Measurements from ENCODE around the gene CSTPP1. TPM values are rescaled to one million over a fixed set of nuclear protein-coding genes. Genes with fewer than 3 reads are reported as not detected.
A peak's percentile ranks its signal among the peaks of the same experiment; 100 is the strongest.

CSTPP1 gene
- total RNA-seq, 1 donor from 2014 or later, result 66.1 TPM

DNA sequence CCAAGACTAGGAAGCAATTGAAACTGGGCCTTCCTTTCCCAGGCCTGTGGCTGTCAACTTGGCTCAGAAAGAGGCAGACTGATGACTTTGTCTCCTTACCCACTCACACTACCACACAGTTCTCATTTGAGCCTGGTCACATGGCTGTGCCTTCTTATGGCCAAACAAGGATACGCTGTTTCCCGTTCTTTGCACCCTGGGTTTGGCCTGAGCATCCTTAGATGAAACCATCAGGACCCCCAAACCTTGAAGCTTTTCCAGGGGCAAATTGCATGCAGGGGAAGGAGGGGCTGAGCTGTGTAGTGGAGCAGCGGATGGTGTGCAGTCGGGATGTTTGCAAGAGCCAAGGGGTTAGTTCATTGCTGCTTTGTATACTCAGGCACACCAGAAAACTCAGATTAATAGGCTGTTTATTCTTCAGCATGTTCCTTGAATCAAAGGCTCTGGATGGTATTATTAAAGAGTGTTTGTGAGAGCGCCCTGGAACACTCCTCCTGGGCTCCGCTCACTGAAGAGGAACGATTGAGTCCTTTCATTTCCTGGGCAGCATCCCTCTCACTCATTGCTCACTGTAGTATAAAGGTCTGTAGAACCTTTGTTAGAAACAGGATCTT, 170.3 kb downstream of the CSTPP1 start:
- TF ChIP-seq, protein P1, sequence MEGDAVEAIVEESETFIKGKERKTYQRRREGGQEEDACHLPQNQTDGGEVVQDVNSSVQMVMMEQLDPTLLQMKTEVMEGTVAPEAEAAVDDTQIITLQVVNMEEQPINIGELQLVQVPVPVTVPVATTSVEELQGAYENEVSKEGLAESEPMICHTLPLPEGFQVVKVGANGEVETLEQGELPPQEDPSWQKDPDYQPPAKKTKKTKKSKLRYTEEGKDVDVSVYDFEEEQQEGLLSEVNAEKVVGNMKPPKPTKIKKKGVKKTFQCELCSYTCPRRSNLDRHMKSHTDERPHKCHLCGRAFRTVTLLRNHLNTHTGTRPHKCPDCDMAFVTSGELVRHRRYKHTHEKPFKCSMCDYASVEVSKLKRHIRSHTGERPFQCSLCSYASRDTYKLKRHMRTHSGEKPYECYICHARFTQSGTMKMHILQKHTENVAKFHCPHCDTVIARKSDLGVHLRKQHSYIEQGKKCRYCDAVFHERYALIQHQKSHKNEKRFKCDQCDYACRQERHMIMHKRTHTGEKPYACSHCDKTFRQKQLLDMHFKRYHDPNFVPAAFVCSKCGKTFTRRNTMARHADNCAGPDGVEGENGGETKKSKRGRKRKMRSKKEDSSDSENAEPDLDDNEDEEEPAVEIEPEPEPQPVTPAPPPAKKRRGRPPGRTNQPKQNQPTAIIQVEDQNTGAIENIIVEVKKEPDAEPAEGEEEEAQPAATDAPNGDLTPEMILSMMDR (IDR thresholded peaks at IDR 0.05; ENCODE audit: unreplicated experiment), result no peak
- no peak overlapping the region for H3K27ac Mint-ChIP-seq
- no peak for DNase-seq (ENCODE audit: low spot score, unreplicated experiment)
- H3K9me3 Mint-ChIP-seq (ENCODE audit: low read depth), result no peaks in the 10 kb centered on the region
- no peaks in the 10 kb centered on the region for H3K27me3 Mint-ChIP-seq
- no peak overlapping the region for H3K4me3 Mint-ChIP-seq (ENCODE audit: low read depth)
- peaks cover 26% of the 10 kb centered on the region for H3K4me1 Mint-ChIP-seq (ENCODE audit: low read depth)
- peaks cover under 1% of the 10 kb centered on the region for H3K36me3 Mint-ChIP-seq (ENCODE audit: insufficient read depth)

DNA sequence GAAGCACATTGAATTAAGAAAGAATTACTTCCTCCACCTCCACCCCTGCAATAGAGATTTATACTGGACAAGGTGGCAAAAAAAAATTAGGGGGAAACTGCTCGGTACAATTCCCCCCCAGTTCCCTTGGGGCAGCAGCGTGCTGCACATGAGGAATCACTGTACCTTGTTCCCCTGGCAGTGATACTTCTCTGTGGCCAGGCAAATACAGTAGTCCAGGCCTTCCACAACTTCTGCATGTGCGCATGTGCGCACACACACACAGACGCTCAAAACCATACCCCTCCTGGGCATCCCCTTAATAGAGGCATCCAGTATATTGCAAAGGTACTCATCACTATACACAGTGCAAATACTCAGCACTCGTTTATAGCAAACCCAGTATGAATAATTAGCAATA, 171.2 kb downstream of the CSTPP1 start:
- Mint-ChIP-seq H3K9me3 (ENCODE audit: low read depth) (no peaks in the 10 kb centered on the region), H3K27me3 (no peaks in the 10 kb centered on the region), H3K36me3 (ENCODE audit: insufficient read depth) (peaks cover 2% of the 10 kb centered on the region), H3K4me3 (ENCODE audit: low read depth) (no peak overlapping the region), H3K4me1 (ENCODE audit: low read depth) (peaks cover 22% of the 10 kb centered on the region), H3K27ac (no peak overlapping the region)
- DNase-seq (ENCODE audit: low spot score, unreplicated experiment), result no peak
- TF ChIP-seq, protein P1 (IDR thresholded peaks at IDR 0.05; ENCODE audit: unreplicated experiment), result no peak

DNA sequence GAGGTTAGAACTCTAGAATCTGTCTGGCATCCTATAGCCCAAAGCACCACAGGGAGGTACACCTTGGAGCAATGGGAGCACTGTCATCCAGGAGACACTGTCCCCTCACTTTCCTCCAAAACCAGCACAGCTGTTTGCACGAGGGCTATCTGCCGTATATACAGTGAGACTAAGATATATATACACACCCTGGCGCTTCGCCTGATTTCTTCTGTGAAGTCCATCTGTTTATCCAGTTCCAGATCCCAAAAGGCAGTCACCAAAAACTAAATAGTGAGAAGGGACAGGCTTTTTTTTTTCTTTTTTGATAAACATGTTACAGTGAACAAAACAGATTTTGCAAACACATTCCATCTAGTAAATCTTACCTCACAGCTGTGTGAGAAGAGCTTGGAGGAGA, 171.7 kb downstream of the CSTPP1 start:
- no peaks in the 10 kb centered on the region for H3K27me3 Mint-ChIP-seq
- no peak for DNase-seq (ENCODE audit: low spot score, unreplicated experiment)
- H3K9me3 Mint-ChIP-seq (ENCODE audit: low read depth), result no peaks in the 10 kb centered on the region
- H3K27ac Mint-ChIP-seq, result no peak overlapping the region
- H3K4me3 Mint-ChIP-seq (ENCODE audit: low read depth), result no peak overlapping the region
- H3K36me3 Mint-ChIP-seq (ENCODE audit: insufficient read depth), result peaks cover 3% of the 10 kb centered on the region
- H3K4me1 Mint-ChIP-seq (ENCODE audit: low read depth), result peaks cover 20% of the 10 kb centered on the region
- TF ChIP-seq, protein P1 (IDR thresholded peaks at IDR 0.05; ENCODE audit: unreplicated experiment), result no peak

DNA sequence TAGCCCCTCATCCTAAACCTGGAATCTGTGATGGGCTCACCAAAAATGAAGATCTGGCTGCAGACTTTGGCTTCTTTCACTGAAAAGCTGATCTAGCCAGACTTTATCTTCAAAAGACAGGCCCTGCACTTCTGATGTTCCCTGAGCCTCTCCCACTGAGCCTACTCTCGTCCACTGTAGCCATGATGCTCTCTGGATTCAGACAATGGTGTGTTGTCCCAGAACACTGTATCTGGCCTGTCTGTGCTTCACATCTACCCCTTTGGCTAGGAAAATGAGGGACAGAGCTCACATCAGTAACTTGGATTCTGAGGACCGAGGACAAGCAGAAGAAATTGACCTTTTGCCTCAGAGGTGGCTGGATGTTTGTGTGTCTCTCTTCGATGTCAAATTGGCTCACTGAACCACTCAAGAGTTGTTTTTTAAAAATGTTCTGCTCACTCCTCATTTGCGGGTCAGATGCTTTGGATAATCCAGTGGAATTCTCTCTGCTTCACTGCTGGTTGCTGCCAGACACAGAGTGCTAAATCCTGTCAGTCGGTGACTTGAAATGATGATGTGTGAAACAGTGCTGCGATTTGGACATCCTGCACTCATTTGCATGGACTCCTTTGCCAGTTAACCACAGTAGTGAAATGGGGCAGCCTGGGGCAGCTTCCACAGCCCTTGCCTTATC, 172.6 kb downstream of the CSTPP1 start:
- no peak for DNase-seq (ENCODE audit: low spot score, unreplicated experiment)

DNA sequence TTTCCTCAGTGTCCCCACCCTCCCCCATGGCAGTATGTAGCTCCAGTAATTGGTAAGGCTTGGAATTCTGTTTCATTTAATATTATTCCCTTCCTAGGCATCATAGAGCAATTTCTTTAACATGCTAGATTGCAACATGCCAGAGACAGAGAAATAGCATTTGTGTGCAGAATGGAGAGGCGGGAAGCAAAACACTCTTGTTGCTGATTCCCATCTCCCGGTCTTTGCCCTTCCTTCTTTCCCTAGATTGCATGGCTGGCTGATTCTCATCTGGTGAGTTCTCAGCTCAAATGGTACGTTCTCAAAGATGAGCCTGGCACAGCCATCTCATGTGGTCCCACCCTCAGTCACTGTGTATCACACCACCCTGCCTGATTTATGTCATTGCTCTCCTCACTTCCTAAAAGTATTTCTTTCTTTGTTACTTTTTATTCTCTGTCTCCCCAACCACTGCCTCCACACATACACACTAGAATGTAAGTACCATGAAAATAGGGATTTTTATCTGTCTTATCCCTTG, 173.2 kb downstream of the CSTPP1 start:
- no peak for DNase-seq (ENCODE audit: low spot score, unreplicated experiment)
- Mint-ChIP-seq H3K36me3 (ENCODE audit: insufficient read depth) (peaks cover 6% of the 10 kb centered on the region), H3K4me1 (ENCODE audit: low read depth) (peaks cover 13% of the 10 kb centered on the region), H3K9me3 (ENCODE audit: low read depth) (no peaks in the 10 kb centered on the region), H3K27ac (no peak overlapping the region), H3K4me3 (ENCODE audit: low read depth) (no peak overlapping the region), H3K27me3 (no peaks in the 10 kb centered on the region)
- TF ChIP-seq, protein P1 (IDR thresholded peaks at IDR 0.05; ENCODE audit: unreplicated experiment), result no peak

More for the DNA sequence above, 172.6 kb downstream of the CSTPP1 start:
- H3K27me3 Mint-ChIP-seq, result no peaks in the 10 kb centered on the region
- peaks cover 17% of the 10 kb centered on the region for H3K4me1 Mint-ChIP-seq (ENCODE audit: low read depth)
- TF ChIP-seq, protein P1 (IDR thresholded peaks at IDR 0.05; ENCODE audit: unreplicated experiment), result no peak
- peaks cover 4% of the 10 kb centered on the region for H3K36me3 Mint-ChIP-seq (ENCODE audit: insufficient read depth)
- H3K9me3 Mint-ChIP-seq (ENCODE audit: low read depth), result no peaks in the 10 kb centered on the region
- peak overlapping the region; percentile 12 for H3K27ac Mint-ChIP-seq
- no peak overlapping the region for H3K4me3 Mint-ChIP-seq (ENCODE audit: low read depth)

Data from progenitor cell of endocrine pancreas (in vitro differentiated cells).